AG09309 (cell line): Measurements from ENCODE around the gene RBKS.

ENCODE experiments used
- DNase-seq: peaks from one replicate; pipeline ENCODE4 v3.0.0-alpha.2; 2010; ENCODE audit warnings: low read depth
- H3K4me3 ChIP-seq: 2 replicates; pipeline ENCODE4 v1.5.1; 2011; ENCODE audit warnings: mild to moderate bottlenecking, low read depth, low read length, moderate library complexity; ENCODE audit not compliant: control insufficient read depth
- TF ChIP-seq, protein P1 (sequence below): IDR thresholded peaks from 2 replicates; pipeline ENCODE4 v1.5.1; 2011; ENCODE audit warnings: mild to moderate bottlenecking, low read depth, low read length, inconsistent platforms; ENCODE audit not compliant: insufficient read depth, control insufficient read depth; ENCODE audit errors: missing control alignments

Gene RBKS

DNA sequence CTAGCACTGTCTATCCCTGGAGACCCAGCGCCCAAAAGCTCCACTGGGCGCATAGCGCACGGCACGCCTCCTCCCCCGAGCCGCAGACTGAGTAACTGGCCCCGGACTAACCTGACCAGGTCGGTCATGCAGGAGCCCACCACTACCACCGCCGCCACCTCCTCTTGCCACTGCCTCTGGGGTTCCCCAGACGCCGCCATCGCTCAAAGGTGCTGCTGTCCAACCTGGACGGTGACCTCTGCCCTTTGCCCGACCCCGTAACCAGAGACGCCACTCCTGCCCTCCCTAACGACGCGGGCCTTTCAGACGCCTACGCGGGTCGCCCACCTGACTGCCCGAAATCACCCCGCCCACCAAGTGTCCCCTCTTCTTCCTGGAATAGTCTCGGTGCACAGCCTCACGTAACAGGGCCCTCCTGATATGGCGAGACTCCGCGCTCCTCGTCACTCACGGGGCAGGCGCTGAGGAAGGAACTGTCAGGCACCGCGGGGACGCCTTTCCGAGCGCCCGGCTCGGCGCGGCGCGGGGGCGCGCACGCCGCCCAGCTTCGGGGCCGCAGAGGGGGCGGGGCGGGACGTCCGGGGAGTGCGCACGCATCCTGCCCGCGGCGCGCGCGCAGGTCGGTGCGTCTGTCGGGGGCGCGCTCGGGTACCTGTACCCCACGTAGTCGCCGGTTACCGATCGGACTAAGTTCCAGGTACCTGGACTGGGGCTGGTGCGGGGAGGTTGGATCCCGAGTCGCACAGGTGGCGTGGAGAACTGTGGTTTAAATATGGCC is at the start of gene RBKS, which contains the start of gene BABAM2:
Gene RBKS (minus strand): TSS at position 242 of the 778 bp plus-strand sequence. CDS start 42 bp downstream, at position 200.
Gene BABAM2 (plus strand): TSS at position 584 of the 778 bp plus-strand sequence. CDS start 3,828 bp downstream, outside the sequence.
- DNase-seq, result peak; percentile 13
- peak within 1 kb of the TSS; percentile 80 for H3K4me3 ChIP-seq
- TF ChIP-seq, protein P1, sequence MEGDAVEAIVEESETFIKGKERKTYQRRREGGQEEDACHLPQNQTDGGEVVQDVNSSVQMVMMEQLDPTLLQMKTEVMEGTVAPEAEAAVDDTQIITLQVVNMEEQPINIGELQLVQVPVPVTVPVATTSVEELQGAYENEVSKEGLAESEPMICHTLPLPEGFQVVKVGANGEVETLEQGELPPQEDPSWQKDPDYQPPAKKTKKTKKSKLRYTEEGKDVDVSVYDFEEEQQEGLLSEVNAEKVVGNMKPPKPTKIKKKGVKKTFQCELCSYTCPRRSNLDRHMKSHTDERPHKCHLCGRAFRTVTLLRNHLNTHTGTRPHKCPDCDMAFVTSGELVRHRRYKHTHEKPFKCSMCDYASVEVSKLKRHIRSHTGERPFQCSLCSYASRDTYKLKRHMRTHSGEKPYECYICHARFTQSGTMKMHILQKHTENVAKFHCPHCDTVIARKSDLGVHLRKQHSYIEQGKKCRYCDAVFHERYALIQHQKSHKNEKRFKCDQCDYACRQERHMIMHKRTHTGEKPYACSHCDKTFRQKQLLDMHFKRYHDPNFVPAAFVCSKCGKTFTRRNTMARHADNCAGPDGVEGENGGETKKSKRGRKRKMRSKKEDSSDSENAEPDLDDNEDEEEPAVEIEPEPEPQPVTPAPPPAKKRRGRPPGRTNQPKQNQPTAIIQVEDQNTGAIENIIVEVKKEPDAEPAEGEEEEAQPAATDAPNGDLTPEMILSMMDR, result no peak

DNA sequence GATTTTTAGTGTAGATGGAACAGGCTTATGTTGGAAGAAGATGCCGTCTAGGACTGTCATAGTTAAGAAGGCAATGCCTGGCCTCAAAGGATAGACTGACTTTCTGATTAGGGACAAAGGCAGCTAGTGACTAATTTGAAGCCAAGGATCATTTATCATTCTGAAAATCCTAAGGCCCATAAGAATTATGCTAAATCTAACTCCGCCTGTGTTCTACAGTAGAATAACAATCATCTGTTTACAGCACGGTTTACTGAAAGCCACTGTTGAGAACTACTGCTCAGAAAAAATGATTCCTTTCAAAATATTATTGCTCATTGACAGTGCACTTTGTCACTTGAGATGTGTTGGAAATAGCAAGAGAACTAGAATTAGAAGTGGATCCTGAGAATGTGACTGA is 44.8 kb upstream of the RBKS start:
- no peak overlapping the region for H3K4me3 ChIP-seq
- TF ChIP-seq, protein P1, result no peak
- DNase-seq, result no peak

DNA sequence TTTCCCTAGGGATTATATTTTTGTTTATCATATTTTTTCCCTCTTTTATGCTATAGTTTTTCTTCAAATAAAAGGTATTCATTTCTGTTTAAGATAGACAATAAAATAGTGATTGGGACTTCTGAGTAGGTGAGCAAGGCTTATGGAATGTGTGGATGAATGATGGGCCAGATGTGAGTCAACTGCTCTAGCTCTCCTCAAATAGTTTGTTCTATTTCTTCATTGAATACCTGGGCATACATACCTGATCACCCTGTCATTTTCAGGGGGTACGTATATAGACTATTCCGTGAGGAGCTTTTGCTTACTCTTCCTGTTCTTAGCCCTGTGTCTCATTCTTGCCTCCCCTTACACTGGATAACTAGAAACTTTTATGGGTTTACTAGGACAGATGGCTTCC is 42.2 kb upstream of the RBKS start:
- no peak overlapping the region for H3K4me3 ChIP-seq

GRCh38 chr2:27931361-27931950 is 41.3 kb upstream of the RBKS start:
- H3K4me3 ChIP-seq, result no peak overlapping the region
- no peak for DNase-seq
- TF ChIP-seq, protein P1, result no peak

More for the DNA sequence above, 42.2 kb upstream of the RBKS start:
- no peak for DNase-seq
- TF ChIP-seq, protein P1, result no peak

- DNase-seq, result no peak
Measured at GRCh38 chr2:27929916-27930486, 39.8 kb upstream of the RBKS start.

DNA sequence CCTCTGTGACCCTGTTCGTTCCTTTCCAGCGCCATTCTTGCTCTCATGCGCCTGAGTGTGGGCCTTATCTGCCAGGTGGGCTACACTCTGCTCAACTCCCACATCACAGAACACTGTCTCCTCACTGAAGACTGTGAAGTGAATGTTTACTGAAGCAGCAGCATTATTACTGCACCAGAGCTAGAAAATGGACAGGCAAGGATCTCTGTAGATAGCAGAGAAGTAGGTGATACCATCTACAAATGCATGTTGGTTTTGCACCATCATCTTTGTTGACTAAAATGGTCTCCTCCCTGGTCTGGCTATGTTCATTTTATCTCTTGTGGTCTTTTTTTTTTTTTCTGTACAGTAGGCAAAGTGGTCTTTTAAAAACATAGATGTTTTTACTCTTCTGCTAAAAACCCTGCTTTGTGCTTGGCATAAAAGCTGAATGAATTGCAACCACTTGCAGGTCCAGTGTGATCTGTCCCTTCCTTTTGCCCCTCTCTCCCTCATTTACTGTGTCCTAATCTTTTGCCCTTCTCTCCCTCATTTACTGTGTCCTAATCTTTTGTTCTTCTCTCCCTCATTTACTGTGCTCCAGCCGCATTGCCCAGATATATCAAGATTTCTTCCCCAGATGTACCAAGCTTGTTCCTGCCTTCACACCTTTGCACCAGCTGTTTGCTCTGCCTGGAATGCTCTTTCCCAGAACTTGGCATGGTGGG is 35.7 kb upstream of the RBKS start:
- H3K4me3 ChIP-seq, result no peak overlapping the region
- no peak for DNase-seq
- TF ChIP-seq, protein P1, result no peak

More at GRCh38 chr2:27929916-27930486, 39.8 kb upstream of the RBKS start:
- TF ChIP-seq, protein P1, result no peak
- H3K4me3 ChIP-seq, result no peak overlapping the region
